WTC11 (cell line): ENCODE measurements around the gene LEAP2.

ENCODE experiments used
- ELF4 ChIP-seq: sonication (generic); formaldehyde crosslinking; IDR thresholded peaks from 2 replicates; pipeline ENCODE4 v1.8.1; 2022; ENCODE audit warnings: low read depth, mild to moderate bottlenecking, moderate library complexity, missing genetic modification reagents
- ESRRA ChIP-seq: sonication (generic); formaldehyde crosslinking; IDR thresholded peaks from 2 replicates; pipeline ENCODE4 v1.8.1; 2022; ENCODE audit warnings: mild to moderate bottlenecking, missing genetic modification reagents, borderline replicate concordance
- ZNF416 ChIP-seq: fragments of 250-450 bp; sonication (Bioruptor Pico); IDR thresholded peaks from 2 replicates; pipeline ENCODE4 v1.9.0; 2021; ENCODE audit warnings: mild to moderate bottlenecking, inconsistent platforms
- TF ChIP-seq, protein P1 (sequence below): sonication (generic); formaldehyde crosslinking; conservative IDR thresholded peaks from 2 replicates; pipeline ENCODE4 v1.8.1; 2022; ENCODE audit warnings: mild to moderate bottlenecking, missing genetic modification reagents
- TF ChIP-seq, protein P2 (sequence below): fragments of 200-600 bp; IDR thresholded peaks from 2 replicates; pipeline ENCODE4 v1.8.0; 2022; ENCODE audit warnings: antibody characterized with exemption

GRCh38 chr5:132828846-132829494 lies 44.5 kb upstream of the LEAP2 start:
- TF ChIP-seq, protein P1, sequence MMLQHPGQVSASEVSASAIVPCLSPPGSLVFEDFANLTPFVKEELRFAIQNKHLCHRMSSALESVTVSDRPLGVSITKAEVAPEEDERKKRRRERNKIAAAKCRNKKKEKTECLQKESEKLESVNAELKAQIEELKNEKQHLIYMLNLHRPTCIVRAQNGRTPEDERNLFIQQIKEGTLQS (CRISPR knock-in tag), result no peak
- no peak for TF ChIP-seq ELF4 (CRISPR knock-in tag)
- TF ChIP-seq, protein P2, sequence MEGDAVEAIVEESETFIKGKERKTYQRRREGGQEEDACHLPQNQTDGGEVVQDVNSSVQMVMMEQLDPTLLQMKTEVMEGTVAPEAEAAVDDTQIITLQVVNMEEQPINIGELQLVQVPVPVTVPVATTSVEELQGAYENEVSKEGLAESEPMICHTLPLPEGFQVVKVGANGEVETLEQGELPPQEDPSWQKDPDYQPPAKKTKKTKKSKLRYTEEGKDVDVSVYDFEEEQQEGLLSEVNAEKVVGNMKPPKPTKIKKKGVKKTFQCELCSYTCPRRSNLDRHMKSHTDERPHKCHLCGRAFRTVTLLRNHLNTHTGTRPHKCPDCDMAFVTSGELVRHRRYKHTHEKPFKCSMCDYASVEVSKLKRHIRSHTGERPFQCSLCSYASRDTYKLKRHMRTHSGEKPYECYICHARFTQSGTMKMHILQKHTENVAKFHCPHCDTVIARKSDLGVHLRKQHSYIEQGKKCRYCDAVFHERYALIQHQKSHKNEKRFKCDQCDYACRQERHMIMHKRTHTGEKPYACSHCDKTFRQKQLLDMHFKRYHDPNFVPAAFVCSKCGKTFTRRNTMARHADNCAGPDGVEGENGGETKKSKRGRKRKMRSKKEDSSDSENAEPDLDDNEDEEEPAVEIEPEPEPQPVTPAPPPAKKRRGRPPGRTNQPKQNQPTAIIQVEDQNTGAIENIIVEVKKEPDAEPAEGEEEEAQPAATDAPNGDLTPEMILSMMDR, result no peak
- no peak for TF ChIP-seq ZNF416
- no peak for TF ChIP-seq ESRRA (CRISPR knock-in tag)
